Spleen (tissue), 11 donors: ENCODE measurements around the gene NINJ1. TPM values are rescaled to one million over a fixed set of nuclear protein-coding genes. Genes with fewer than 3 reads are reported as not detected.

Source experiments
- DNase-seq: peaks from one replicate; pipeline ENCODE4 v3.0.0-alpha.2; 2020
- H3K27ac ChIP-seq, 8 donors: fragments of 200-600 bp; sonication (generic) in 7 of 8; 1 replicate in 4 of 8; 2 replicates in 4 of 8; pipeline versions ENCODE4 v1.5.0 to v1.8.0; 2016 to 2021; ENCODE audit warnings: inconsistent platforms in 4 of 8, mild to moderate bottlenecking in 4 of 8, moderate library complexity in 1 of 8
- H3K27me3 ChIP-seq, 7 donors: fragments of 200-600 bp; sonication (generic) in 6 of 7; replicated peaks in 1 of 7; 1 replicate in 4 of 7; 2 replicates in 3 of 7; pipeline versions ENCODE4 v1.5.0 to v1.8.0; 2016 to 2021; ENCODE audit warnings: inconsistent platforms in 3 of 7, mild to moderate bottlenecking in 1 of 7
- H3K36me3 ChIP-seq, 6 donors: fragments of 200-600 bp; sonication (generic) in 5 of 6; 1 replicate in 4 of 6; 2 replicates in 2 of 6; pipeline versions ENCODE4 v1.5.0 to v1.8.0; 2016 to 2021; ENCODE audit warnings: inconsistent platforms in 2 of 6
- H3K4me1 ChIP-seq, 6 donors: fragments of 200-600 bp; sonication (generic) in 5 of 6; 1 replicate in 3 of 6; 2 replicates in 3 of 6; pipeline versions ENCODE4 v1.5.0 to v1.8.0; 2016 to 2021; ENCODE audit warnings: inconsistent platforms in 3 of 6
- H3K4me3 ChIP-seq, 8 donors: fragments of 200-600 bp; sonication (generic) in 7 of 8; 1 replicate in 4 of 8; 2 replicates in 4 of 8; pipeline versions ENCODE4 v1.5.0 to v1.8.0; 2016 to 2021; ENCODE audit warnings: inconsistent platforms in 4 of 8, mild to moderate bottlenecking in 4 of 8, moderate library complexity in 2 of 8
- H3K9me3 ChIP-seq, 8 donors: fragments of 200-600 bp; sonication (generic) in 7 of 8; 1 replicate in 4 of 8; 2 replicates in 4 of 8; pipeline versions ENCODE4 v1.5.0 to v1.8.0; 2016 to 2021; ENCODE audit warnings: inconsistent platforms in 4 of 8
- POLR2A ChIP-seq, 3 donors: fragments of 450-650 bp; IDR thresholded peaks; one replicate each; pipeline ENCODE4 v1.5.1; 2017; ENCODE audit warnings: antibody characterized with exemption in 3 of 3, mild to moderate bottlenecking in 1 of 3
- POLR2AphosphoS5 ChIP-seq, 3 donors: sonication (generic); formaldehyde crosslinking; IDR thresholded peaks; one replicate each; pipeline ENCODE4 v1.5.1; 2017; ENCODE audit warnings: antibody characterized with exemption in 3 of 3
- WGBS, 5 donors: extraction: QIAGEN DNeasy Blood & Tissue Kit in 3 of 5; methylation state at CpG; one replicate each; pipeline versions ENCODE4 v1.1.5 to v1.1.7; 2013 to 2018; 5-methylcytosine and 5-hydroxymethylcytosine counted together
- intact Hi-C: fragments of 100-400 bp; cut with DNase I; formaldehyde crosslinking; loops from one replicate; pipeline ENCODE4 v1.15.0; 2023; ENCODE audit warnings: low total_unique reads
- polyA plus RNA-seq, 3 donors: library from polyadenylated mRNA; stranded (reverse); fragments of 200-250 nt; gene quantifications; one replicate each; pipeline ENCODE4 v1.2.1, GENCODE V29; 2013
- total RNA-seq, 7 donors: library from RNA; depleted of rRNA in 3 of 7; stranded (reverse); fragments of >200 nt in 3 of 7; fragmentation: NEBNext Ultra II Directional in 4 of 7; extraction: Animal tissue kit (Norgen Biotek cat#: 25700) in 4 of 7; gene quantifications; one replicate each; pipeline versions ENCODE4 v1.1.0 to v1.2.1, GENCODE V29; 2016 to 2021
- TF ChIP-seq, protein P1 (sequence below), 11 experiments: fragments of 200-600 bp in 7 of 11; fragments of 450-650 bp in 4 of 11; sonication (generic) in 4 of 11; IDR thresholded peaks in 8 of 11; conservative IDR thresholded peaks in 3 of 11; 1 replicate in 7 of 11; 2 replicates in 4 of 11; pipeline versions ENCODE4 v1.4.0 to v1.8.0; 2016 to 2021; ENCODE audit warnings: antibody characterized with exemption in 11 of 11, inconsistent platforms in 4 of 11, mild to moderate bottlenecking in 1 of 11
- donor health status: healthy with polysubstance abuse.
- donor health status: DM: no; HTN: no; CAD: no; lungs with moderate emphysema.
- donor health status: DM: no; HTN: no; CAD: no.
- donor health status: Bipolar disorder and iron deficiency.
- donor health status: healthy.
- donor health status: DM: no; HTN: no; CAD: no.
- donor health status: DM: yes; HTN: yes; CAD: no.

The NINJ1 gene
- total and polyA plus RNA-seq, 10 donors = 26.5 to 142 (median 104) TPM

DNA sequence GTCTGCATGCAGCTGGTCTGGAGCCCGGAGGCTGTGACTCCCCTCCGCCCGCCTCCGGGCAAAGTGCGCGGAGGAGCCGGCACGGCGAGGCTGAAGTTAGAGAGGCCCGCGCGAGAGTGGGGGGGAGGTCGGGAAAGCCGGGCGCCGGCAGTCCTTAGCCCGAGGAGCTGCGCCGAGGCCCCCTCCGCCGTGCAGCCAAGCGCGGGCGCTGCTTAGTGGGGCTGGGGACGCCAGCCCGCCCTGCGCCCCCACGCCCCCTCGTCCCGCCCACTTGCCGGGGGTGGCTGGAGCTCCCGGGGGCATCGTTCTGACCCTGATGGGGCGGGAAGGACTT is 403 bp downstream of the NINJ1 start:
- intact Hi-C loops = no loop called here
- H3K4me3 ChIP-seq = peak overlapping the region; percentile 54 to 97 (median 80)
- TF ChIP-seq POLR2A (IDR thresholded peaks at IDR 0.05) (peak in 1 of 3 donors; percentile 25), POLR2AphosphoS5 (IDR thresholded peaks at IDR 0.05) (peak; percentile 74 to 87 (median 85))
- TF ChIP-seq, protein P1, sequence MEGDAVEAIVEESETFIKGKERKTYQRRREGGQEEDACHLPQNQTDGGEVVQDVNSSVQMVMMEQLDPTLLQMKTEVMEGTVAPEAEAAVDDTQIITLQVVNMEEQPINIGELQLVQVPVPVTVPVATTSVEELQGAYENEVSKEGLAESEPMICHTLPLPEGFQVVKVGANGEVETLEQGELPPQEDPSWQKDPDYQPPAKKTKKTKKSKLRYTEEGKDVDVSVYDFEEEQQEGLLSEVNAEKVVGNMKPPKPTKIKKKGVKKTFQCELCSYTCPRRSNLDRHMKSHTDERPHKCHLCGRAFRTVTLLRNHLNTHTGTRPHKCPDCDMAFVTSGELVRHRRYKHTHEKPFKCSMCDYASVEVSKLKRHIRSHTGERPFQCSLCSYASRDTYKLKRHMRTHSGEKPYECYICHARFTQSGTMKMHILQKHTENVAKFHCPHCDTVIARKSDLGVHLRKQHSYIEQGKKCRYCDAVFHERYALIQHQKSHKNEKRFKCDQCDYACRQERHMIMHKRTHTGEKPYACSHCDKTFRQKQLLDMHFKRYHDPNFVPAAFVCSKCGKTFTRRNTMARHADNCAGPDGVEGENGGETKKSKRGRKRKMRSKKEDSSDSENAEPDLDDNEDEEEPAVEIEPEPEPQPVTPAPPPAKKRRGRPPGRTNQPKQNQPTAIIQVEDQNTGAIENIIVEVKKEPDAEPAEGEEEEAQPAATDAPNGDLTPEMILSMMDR (IDR thresholded peaks at IDR 0.05 in 8 of 11, conservative IDR thresholded peaks at IDR 0.05 in 3 of 11) = no peak
- 0 to 2% (median 1%) methylated on average over 11 to 34 of the region's 34 CpGs for WGBS, 5 donors
- peak; percentile 92 for DNase-seq
- H3K9me3 ChIP-seq = peaks cover 0 to 4% (median 1%) of the 10 kb centered on the region in 8 donors
- H3K27me3 ChIP-seq = no peaks in the 10 kb centered on the region
- H3K4me1 ChIP-seq = peaks cover 52 to 94% (median 78%) of the 10 kb centered on the region in 6 donors
- H3K36me3 ChIP-seq = peaks cover 0 to 9% (median 0%) of the 10 kb centered on the region in 6 donors
- peak overlapping the region; percentile 86 to 98 (median 92) for H3K27ac ChIP-seq

DNA sequence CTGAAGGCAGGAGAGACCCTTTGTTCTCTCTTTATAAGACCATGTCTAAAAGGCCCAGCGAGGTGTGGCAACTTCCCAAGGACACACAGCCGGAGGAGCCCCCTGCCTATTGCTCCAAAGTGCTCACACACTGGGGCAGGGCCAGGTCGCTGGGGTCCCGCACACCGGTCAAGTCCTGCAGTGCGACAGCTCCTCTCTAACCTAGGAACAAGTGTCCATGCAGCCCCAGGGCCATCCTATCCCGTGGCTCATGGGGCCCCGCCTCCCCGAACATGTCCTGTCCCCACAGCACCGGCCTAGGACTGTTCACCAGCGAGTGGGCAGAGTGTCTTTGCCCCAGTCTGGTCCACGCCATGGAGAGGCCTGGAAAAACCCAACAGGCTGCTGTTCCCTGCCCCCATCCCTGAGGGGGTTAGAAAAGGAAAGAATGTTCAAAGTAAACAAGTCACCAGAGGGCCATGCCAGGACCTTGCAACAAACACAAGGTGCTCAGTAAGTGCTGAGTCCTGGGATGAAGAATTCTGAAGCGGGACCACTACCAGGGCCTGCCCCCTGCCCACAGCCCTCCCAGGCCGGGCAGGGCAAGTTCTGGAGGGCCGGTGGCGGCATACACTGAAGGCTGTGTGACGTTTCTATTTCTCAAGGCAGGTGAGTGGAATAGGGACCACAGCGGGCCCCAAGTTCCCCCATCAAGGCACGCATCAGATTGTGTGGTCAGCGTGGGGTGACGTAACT is 938 bp downstream of the NINJ1 start:
- WGBS, 5 donors = 16 to 45% (median 30%) methylated on average over 12 to 21 of the region's 21 CpGs

DNA sequence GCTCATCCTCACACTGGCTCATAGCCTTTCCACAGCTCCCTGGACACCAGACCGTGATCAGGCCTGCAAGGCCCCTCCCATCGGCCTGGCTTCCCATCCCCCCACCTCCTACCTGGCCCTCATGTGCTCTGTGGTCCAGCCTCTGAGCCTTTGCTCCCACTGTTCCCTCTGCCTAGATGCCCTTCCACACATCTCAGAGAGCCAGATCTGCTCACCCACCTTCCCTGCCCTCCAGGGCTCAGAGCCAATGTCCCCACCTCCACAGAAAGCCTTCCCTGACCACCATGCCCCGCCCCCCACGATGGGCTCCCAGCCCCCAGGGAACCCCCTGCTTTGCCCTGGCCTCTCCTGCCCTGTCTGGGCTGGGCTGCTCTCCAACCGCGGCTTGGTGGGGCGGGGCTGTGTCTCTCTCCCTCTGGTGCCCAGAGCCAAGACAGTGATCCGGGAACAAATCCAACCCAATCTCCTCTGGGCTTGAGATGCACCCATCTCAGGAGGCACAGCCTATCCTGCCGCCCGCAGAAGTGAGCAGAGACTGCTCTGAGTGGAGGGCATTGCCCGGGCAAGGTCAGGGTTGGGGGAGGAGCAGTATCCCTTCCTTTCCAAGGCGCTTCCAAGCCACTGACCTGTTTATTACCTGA is 1.6 kb downstream of the NINJ1 start:
- no peaks in the 10 kb centered on the region for H3K27me3 ChIP-seq
- peaks cover 0 to 17% (median 0%) of the 10 kb centered on the region in 6 donors for H3K36me3 ChIP-seq
- H3K9me3 ChIP-seq = no peaks in the 10 kb centered on the region
- peak; percentile 84 for DNase-seq
- intact Hi-C loops = no loop called here
- peaks cover 64 to 95% (median 80%) of the 10 kb centered on the region in 6 donors for H3K4me1 ChIP-seq
- H3K27ac ChIP-seq = peak overlapping the region; percentile 86 to 98 (median 92)
- TF ChIP-seq POLR2A (IDR thresholded peaks at IDR 0.05) (no peak), POLR2AphosphoS5 (IDR thresholded peaks at IDR 0.05) (peak in 1 of 3 donors; percentile 37)
- TF ChIP-seq, protein P1 (IDR thresholded peaks at IDR 0.05 in 8 of 11, conservative IDR thresholded peaks at IDR 0.05 in 3 of 11) = no peak
- WGBS, 5 donors = 47 to 63% (median 53%) methylated on average over 10 to 12 of the region's 12 CpGs
- peak overlapping the region in 7 of 8 donors; percentile 54 to 97 (median 80) for H3K4me3 ChIP-seq

More for the DNA sequence above, 938 bp downstream of the NINJ1 start:
- Histone ChIP-seq H3K36me3 (peaks cover 0 to 14% (median 0%) of the 10 kb centered on the region in 6 donors), H3K27me3 (no peaks in the 10 kb centered on the region), H3K27ac (peak overlapping the region; percentile 86 to 98 (median 92)), H3K4me3 (peak overlapping the region; percentile 54 to 97 (median 80)), H3K9me3 (no peaks in the 10 kb centered on the region), H3K4me1 (peaks cover 57 to 95% (median 79%) of the 10 kb centered on the region in 6 donors)
- DNase-seq = peak; percentile 86
- TF ChIP-seq POLR2AphosphoS5 (IDR thresholded peaks at IDR 0.05) (no peak), POLR2A (IDR thresholded peaks at IDR 0.05) (no peak)
- TF ChIP-seq, protein P1 (IDR thresholded peaks at IDR 0.05 in 8 of 11, conservative IDR thresholded peaks at IDR 0.05 in 3 of 11) = no peak
- intact Hi-C loops = no loop called here
